ENCODE results near the gene DAB2IP. TPM values are rescaled to one million over a fixed set of nuclear protein-coding genes. Genes with fewer than 3 reads are reported as not detected.

DAB2IP gene
- total RNA-seq, 2 donors from 2014 or later, result 70.7 to 71.0 TPM

GRCh38 chr9:121682201-121682600 lies 30.8 kb downstream of the DAB2IP start:
- Mint-ChIP-seq H3K27ac (no peak overlapping the region), H3K9me3 (no peaks in the 10 kb centered on the region), H3K36me3 (ENCODE audit: low read depth) (peaks cover 40% of the 10 kb centered on the region), H3K4me1 (peaks cover 2% of the 10 kb centered on the region), H3K4me3 (no peak overlapping the region), H3K27me3 (ENCODE audit: insufficient read depth) (peaks cover 1% of the 10 kb centered on the region)
- Histone ChIP-seq H3K9ac (ENCODE audit: extremely low read depth, low read length, poor library complexity, severe bottlenecking) (no peak overlapping the region), H3K36me3 (ENCODE audit: control insufficient read depth, insufficient read depth, low read length) (peaks cover 16% of the 10 kb centered on the region), H3K27me3 (ENCODE audit: control insufficient read depth, insufficient read depth, low read length, poor library complexity, severe bottlenecking) (no peaks in the 10 kb centered on the region), H3K27ac (ENCODE audit: low read depth, low read length) (no peak overlapping the region), H3K9me3 (ENCODE audit: control insufficient read depth, low read length) (no peaks in the 10 kb centered on the region), H3K4me1 (ENCODE audit: control insufficient read depth, insufficient read depth, low read length) (peaks cover 3% of the 10 kb centered on the region), H3K4me3 (ENCODE audit: low read length) (no peak overlapping the region)
- WGBS, 2 experiments (ENCODE audit: insufficient coverage in 1 of 2, insufficient read length in 1 of 2), result 75 to 84% methylated on average over 2 to 6 of the region's 6 CpGs
- no peak for DNase-seq
- TF ChIP-seq CTCF (conservative IDR thresholded peaks at IDR 0.05), result no peak

DNA sequence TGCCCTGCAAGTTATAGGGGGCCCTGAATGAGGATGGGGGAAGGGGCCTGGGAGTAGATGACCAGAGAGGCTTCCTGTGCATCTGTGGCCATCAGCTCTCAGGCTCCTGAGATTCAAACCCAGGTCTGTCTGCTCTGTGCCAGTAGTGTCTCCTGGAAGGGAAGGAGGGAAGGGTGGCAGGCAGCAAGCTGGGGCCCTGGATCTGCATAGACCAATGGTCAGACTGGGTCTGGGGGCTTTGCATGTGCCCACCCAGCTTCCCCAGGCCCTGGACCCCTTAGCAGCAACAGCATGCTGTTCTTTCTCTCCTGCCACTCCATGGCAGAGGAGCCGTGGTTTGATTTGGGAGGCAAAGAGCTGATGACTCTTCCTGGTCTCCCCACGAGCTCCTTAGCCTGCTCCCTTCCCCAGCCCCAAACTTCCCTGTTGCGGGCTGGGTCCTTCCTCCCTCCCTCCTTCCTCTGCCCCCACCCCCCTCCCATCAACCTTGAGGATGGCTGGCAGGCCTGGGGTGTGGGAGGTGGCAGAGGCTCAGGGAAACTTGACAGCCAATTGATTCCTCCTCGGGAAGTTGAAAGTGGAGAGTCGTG lies 31.6 kb downstream of the DAB2IP start:
- 75 to 77% methylated on average over 2 to 5 of the region's 5 CpGs for WGBS, 2 experiments (ENCODE audit: insufficient coverage in 1 of 2, insufficient read length in 1 of 2)
- Histone ChIP-seq H3K27me3 (ENCODE audit: control insufficient read depth, insufficient read depth, low read length, poor library complexity, severe bottlenecking) (no peaks in the 10 kb centered on the region), H3K4me3 (ENCODE audit: low read length) (no peak overlapping the region), H3K36me3 (ENCODE audit: control insufficient read depth, insufficient read depth, low read length) (peaks cover 15% of the 10 kb centered on the region), H3K9ac (ENCODE audit: extremely low read depth, low read length, poor library complexity, severe bottlenecking) (no peak overlapping the region), H3K27ac (ENCODE audit: low read depth, low read length) (no peak overlapping the region), H3K4me1 (ENCODE audit: control insufficient read depth, insufficient read depth, low read length) (peaks cover 9% of the 10 kb centered on the region), H3K9me3 (ENCODE audit: control insufficient read depth, low read length) (no peaks in the 10 kb centered on the region)
- peaks cover 2% of the 10 kb centered on the region for H3K4me1 Mint-ChIP-seq
- no peak overlapping the region for H3K27ac Mint-ChIP-seq
- H3K4me3 Mint-ChIP-seq, result no peak overlapping the region
- TF ChIP-seq CTCF (conservative IDR thresholded peaks at IDR 0.05), result no peak
- no peak for DNase-seq
- H3K9me3 Mint-ChIP-seq, result no peaks in the 10 kb centered on the region
- H3K27me3 Mint-ChIP-seq (ENCODE audit: insufficient read depth), result peaks cover 1% of the 10 kb centered on the region
- H3K36me3 Mint-ChIP-seq (ENCODE audit: low read depth), result peaks cover 37% of the 10 kb centered on the region

GRCh38 chr9:121683652-121684051 lies 32.2 kb downstream of the DAB2IP start:
- DNase-seq, result no peak
- no peak overlapping the region for H3K4me3 Mint-ChIP-seq

More at GRCh38 chr9:121683652-121684051, 32.2 kb downstream of the DAB2IP start:
- 88% methylated on average over 1 of the region's 1 CpG; no CpG with 5 or more reads in 1 of the 2 experiments for WGBS, 2 experiments (ENCODE audit: insufficient coverage in 1 of 2, insufficient read length in 1 of 2)
- Mint-ChIP-seq H3K9me3 (no peaks in the 10 kb centered on the region), H3K36me3 (ENCODE audit: low read depth) (peaks cover 39% of the 10 kb centered on the region), H3K27me3 (ENCODE audit: insufficient read depth) (peaks cover 1% of the 10 kb centered on the region), H3K27ac (no peak overlapping the region), H3K4me1 (peaks cover 3% of the 10 kb centered on the region)
- H3K4me3 ChIP-seq (ENCODE audit: low read length), result no peak overlapping the region
- H3K27me3 ChIP-seq (ENCODE audit: control insufficient read depth, insufficient read depth, low read length, poor library complexity, severe bottlenecking), result no peaks in the 10 kb centered on the region
- no peaks in the 10 kb centered on the region for H3K9me3 ChIP-seq (ENCODE audit: control insufficient read depth, low read length)
- H3K4me1 ChIP-seq (ENCODE audit: control insufficient read depth, insufficient read depth, low read length), result peaks cover 9% of the 10 kb centered on the region
- no peak overlapping the region for H3K27ac ChIP-seq (ENCODE audit: low read depth, low read length)
- no peak for TF ChIP-seq CTCF (conservative IDR thresholded peaks at IDR 0.05)
- H3K36me3 ChIP-seq (ENCODE audit: control insufficient read depth, insufficient read depth, low read length), result peaks cover 11% of the 10 kb centered on the region
- H3K9ac ChIP-seq (ENCODE audit: extremely low read depth, low read length, poor library complexity, severe bottlenecking), result no peak overlapping the region
